HG03354 (cell line): ENCODE results near the gene ZNF865.

Experiments used
- ATAC-seq: cut with Tn5 transposase; IDR thresholded peaks from one replicate; pipeline ENCODE4 v1.9.1; 2021; ENCODE audit warnings: mild to moderate bottlenecking; ENCODE audit not compliant: unreplicated experiment, poor library complexity, severe bottlenecking

Gene ZNF865

DNA sequence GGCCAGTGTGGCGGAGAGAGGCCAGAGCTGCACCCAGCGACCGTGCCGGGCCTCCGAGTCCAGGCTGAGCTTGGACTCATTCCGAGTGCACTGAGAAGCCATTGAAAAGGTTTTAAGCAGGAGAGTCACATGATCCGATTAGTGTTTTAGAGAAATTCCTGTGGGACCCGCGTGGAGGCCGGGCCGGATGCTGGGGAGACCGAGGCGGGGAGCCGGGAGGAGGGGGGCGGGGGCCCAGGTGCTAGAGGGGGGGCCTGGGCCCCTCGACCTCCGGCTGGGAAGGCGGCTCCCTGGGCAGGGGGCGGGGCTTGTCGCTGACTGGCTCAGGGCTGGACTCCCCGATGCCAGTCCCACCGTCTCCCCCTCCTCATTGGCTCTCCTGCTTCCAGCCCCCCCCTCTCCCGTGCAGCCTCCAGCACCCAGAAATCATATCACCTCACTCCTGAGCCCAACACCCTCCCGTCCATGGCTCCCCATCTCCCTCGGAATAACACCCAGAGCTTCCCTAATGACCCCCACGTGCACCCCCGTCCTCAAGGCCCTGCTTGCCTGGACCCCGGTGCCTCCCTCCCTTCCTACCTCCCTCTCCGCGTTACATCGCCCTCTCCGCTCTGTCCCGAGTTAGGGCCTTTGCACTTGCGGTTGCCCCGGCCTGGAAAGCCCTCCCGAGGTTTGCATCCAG lies 19.6 kb upstream of the ZNF865 start:
- no peak for ATAC-seq

DNA sequence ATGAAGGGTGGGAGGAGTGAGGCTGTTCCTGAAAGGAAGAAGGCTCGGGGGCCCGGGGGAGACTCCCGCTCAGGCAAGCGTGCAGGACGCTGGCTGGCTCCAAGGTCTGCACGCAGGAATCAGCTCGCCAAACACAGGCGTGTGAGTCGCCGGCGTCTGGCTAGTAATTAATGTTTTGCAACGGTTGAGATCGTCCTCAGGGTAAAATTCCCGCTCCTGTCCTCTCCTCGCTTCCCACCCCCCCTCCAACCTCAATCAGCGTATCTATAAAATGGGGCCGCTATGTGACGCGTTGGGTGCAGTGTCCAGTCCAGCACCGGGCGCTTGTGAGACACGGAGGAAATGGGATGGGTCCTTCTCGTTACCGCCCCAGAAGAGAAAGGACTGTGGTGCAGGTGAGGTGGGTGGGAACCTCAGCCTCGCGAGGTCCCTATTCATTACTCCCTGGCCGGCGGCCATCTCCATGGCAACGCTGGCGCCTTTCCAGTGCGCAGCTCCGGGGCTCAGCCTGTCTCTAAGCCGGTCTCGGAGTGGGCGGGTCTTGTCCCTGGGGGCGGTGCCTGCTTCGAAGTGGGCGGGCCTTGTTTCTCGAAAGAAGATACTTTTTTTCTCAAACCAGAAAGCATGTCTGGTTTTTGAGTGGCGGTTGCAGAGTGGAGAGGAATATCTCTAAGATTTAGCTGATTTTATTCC lies 18.3 kb upstream of the ZNF865 start:
- ATAC-seq = peak; percentile 97

DNA sequence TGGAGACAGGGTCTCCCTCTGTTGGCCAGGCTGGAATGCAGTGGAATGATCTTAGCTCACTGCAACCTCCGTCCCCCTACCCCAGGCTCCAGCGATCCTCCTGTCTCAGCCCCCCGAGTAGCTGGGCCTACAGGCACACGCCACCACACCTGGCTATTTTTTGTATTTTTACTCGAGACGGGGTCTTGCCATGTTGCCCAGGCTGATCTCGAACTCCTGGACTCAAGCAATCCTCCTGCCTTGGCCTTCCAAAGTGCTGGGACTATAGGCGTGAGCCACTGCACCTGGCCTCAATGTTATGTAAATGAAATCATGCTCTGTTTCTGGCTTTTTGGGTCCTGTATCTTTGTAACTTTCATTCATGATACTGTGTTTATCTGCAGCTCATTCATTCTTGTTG lies 16.7 kb upstream of the ZNF865 start:
- no peak for ATAC-seq

DNA sequence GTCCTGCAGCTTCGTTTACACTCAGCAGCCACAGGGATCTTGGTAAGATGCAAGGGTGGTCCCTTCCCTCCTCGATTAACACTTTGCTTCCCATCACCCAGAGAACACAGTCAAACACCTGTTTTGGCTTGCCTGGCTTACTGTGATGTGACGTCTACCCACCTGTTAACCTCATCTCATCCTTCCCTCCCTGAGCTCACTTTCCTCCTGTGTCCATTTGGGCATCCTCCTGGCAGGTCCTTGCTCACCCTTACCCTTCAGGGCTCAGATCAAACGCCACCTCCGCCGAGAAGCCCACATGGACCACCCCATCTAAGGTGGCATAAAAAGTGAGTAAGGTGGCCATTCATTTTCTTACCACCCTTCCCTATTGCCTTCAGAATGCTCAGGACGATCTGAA lies 15.3 kb upstream of the ZNF865 start:
- ATAC-seq = no peak

DNA sequence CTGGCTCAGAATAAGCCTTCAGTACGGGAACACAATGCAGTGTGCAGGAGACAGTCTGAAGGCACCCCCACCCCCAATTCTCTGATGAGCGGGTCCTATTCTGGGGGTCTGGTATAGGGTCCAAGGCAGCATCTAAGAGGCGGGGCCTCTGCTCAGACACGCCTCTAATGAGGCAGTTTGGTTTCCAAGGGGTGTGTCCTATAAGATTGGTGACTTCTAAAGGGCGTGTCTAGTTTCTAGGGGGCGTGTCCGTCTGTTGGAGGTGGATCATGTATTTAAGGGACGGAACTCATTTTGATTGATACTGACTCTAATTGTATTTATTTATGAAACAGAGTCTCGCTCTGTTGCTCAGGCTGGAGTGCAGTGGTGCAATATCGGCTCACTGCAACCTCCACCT lies 14.8 kb upstream of the ZNF865 start:
- ATAC-seq = no peak

DNA sequence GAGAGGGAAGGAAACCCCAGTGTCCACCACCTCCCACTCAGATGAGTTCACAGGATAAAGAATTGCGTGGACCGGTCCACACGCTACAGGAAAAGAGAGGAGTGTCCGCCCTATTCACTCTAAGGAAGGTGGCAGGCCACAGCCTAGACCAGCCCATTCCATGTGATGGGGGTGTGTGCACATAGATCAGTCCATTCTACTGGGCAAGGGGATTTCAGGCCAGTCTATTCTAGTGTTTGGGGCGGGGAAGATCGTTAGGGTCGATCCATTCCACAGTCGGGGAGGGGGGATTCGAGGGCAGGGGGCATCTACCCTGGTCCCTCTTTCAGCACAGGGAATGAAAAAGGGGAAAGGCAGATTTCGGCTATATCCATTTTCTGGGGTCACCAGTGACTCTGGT lies 13.9 kb upstream of the ZNF865 start:
- ATAC-seq = no peak

DNA sequence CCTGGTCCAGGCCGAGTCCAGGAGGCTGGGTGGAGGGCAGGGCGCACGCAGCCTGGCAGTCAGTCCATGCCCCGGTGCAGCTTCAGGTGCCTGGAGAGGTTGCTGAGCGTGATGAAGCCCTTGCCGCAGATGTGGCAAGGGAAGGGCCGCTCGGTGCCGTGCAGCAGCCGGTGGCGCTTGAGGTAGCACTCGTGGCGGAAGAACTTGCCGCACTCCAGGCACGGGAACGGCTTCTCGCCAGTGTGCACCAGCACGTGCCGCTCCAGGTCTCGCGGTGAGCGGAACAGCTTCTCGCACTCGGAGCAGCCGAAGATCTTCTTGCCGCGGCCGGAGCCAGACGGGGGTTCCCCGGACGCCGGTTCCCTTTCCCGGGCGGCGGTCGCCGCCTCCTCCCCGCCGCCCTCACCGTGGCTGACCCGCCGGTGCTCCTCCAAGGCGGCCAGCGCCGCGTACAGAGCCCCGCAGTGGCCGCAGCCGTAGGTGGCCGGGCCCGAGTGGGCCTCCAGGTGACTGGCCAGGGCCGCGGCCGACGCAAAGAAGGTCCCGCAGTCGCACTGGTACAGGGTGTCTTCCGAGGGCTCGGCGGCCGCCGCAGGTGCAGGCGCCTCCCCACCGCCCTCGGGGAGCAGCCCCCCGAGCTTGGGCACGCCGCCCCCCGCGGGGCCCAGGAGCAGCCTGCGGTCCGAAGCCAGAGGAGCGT lies 12.9 kb upstream of the ZNF865 start:
- no peak for ATAC-seq

DNA sequence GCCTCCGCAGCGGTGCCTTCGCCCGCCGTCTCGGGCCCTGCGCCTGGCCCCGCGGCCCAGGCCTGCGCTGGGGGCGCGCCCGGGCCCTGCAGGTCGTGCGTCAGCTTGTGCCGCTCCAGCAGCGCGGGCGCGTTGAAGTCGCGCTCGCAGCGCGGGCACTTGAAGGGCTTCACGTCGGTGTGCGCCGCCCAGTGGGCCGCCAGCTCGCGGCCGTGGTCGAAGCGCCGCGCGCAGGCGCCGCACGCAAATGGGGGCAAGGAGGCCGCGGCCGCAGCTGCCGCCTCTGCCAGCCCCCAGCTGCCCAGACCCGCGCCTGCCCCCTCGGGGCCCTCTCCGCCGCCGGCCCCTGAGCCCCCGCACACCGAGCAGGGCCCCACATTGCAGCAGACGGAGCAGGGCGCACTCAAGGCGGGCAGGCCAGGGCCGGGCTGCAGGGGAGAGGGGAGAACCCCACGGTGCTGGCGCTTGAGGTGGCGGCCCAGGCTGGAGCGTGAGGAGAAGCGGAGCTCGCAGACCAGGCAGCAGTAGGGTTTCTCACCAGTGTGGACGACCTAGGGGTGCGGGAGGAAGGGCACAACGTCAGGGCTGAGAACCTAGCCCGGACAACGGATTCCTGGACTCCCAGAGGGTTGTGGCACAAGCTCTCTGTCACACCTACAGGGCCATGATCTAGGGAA lies 12.2 kb upstream of the ZNF865 start:
- no peak for ATAC-seq

DNA sequence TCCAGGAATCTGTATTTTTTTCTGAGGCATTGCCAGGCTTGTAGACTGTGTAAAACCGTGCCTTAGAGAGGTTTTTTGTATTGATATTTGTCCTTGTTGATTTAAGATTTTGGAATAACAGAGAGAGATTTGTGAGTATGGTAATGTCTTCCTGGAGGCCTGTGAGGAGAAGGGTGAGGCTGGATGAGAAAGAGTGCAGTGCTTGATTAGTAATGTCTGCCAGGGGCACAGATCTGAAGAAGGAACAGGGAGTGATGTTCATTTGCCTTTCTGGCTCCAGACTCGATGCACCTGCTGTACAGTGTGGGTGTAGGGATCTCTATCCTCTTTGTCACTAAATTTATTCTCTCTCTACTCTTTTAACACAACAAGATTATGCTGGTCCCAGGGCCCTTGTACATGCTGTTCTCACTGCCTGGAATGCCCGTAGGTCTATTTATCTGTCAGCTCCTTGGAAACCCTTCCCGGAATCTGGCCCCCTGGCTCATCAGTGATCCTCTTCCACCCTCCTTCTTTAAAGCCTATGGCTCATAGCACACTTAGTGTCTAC lies 10.4 kb upstream of the ZNF865 start:
- ATAC-seq = no peak

DNA sequence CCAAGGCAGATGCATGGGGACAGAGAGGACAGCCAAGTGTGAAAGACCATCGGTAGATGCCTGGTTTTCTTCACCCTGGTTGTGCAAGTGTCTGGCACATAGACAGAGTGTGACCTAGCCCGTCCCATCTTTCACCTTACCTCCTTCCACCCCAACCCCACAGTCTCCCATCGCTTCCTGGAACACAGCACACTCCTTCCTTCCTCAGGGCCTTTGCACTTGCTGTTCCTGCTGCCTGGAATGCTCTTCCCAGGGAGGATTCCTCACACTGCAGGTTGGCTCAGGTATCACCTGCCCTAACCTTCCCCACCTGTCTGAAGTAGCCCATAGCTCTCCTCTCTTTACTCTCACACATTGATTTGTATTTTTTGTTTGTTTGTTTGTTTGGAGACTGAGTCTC lies 9.1 kb upstream of the ZNF865 start:
- ATAC-seq = no peak

DNA sequence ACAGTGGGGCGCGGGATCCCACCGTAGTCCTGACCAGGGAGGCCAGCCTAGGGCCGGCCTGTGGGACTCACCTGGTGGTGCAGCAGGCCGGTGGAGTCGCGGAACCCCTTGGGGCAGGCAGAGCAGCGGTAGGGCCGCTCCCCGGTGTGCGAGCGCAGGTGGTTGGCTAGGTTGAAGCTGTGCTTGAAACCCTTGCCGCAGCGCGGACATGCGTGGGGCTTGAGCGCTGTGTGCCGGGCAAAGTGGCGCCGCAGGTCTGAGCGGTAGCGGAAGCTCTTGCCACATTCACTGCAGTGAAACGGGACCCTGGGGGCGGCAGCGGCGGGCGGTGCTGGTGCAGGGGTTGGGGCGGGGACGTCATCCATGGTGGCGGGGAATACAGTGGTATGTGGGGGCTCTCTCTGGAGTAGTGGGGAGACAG lies 7.9 kb upstream of the ZNF865 start:
- ATAC-seq = no peak

DNA sequence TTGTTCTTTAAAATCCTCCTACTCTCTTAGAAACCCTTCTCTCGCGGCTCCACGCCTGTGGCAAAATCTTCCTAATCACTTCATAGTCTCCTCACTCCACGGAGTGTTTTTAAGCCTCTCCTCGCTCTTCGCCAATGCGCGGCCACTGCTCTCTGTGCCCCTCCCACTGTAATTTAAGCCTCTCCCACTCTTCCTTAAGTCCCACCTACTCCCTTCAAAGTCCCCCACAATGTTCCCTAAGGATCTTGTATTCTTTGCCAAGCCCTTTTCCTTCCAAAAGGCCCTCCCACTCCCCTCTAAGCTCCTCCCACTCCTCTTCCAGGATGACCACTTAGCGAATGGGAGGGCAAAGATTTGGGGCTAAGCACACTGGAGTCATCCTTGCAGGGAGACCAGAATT lies 7.4 kb upstream of the ZNF865 start:
- no peak for ATAC-seq

DNA sequence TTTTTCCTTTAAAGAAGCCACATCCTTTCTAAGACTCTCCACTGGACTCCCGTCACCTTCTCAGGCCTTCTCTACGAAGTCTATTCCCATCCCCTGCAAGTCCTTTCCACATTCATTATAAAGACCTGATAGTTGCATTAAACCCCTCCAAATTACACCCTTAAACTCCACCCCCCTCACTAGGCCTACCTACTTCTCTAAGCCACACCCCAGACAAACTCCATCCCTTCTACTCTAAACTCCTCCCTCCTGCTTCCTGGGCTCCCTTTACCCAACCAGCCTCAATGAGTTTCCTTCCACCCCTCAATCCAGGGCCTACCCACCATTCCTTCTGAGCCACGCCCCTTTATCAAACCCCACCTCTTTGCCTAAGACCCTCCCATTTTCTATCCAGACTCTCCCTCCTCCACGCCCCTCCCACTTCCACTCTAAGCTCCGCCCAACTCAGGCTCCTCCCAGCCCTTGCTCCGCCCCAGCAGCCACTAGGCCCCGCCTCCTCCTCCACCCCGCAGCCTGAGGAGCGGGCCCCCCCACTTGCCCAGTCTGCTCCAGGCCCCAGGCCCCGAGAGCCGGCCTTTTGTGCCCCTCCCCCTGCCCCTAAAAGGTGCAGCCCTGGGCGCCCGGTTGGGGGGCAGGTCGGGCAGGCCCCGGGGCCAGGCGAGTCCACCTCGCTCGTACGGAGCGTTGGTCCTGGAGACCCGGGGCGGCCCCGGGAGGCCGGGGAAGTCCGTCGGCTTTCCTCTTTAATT lies 6.6 kb upstream of the ZNF865 start:
- peak; percentile 58 for ATAC-seq

DNA sequence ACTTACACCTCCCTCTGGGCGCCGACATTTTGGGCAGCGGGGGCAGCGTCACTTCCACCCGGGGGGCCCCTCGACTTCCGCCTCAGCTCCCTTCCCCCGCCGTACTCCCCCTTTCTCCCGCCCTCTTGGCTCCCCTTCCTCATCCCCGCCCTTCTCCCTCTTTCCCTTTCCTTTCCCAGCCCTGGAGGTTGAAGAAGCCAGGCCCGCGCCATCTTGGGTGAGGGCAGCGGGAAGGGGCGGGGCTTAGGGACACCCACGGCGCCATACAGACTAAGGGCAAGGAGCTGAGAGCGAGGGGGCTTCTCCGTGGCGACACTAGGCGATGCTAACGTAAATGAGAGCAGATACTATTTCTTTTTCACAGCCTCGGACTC lies 6.0 kb upstream of the ZNF865 start, which contains the start of gene FIZ1:
Gene FIZ1, minus strand, starts transcription at position 50 of the 374 bp plus-strand sequence. CDS start 1,652 bp downstream, outside the sequence.
- peak; percentile 65 for ATAC-seq

DNA sequence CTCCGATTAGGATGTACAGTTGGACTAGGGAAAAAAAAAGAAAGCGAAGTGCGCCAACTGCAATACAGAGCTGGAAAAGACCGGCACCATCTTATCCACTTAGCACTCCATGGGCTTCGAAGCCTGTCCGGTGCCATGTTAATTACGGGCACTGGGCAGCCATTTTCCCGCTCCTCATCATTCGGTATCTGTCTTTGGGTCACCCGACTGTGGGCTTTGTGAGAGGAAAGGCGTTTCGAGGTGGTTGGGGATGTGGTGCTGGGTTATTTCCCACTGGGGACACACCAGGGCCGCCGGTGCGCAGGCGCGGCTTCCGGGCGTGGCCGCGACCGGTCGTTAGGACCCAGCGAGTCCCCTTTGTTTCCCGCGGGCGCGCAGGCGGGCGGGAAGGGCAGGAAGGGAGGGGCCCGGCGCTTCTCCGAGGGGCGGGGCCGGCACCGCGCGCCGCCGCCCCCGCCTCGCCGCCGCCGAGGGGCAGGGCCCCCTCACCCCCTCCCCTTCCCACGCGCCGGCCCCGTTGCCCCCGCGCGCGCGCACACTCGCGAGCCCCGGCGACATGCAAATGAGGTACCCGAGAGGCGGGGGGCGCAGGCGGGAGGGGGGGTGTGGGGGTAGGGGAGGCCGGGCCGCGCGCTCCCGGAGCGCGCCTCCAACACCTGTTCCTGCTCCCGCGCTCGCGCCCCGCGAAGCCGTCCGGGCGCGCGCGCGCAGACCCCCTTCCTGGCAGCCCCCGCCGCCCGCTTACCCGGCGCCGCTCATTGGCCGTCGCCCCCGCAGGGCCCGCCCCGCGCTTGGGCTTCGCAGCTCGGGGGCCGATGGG lies 5.4 kb upstream of the ZNF865 start, which contains the start of gene ZNF524:
Gene ZNF524, plus strand, starts transcription at position 447 of the 820 bp plus-strand sequence. CDS start 1,825 bp downstream, outside the sequence.
- peak; percentile 52 for ATAC-seq

DNA sequence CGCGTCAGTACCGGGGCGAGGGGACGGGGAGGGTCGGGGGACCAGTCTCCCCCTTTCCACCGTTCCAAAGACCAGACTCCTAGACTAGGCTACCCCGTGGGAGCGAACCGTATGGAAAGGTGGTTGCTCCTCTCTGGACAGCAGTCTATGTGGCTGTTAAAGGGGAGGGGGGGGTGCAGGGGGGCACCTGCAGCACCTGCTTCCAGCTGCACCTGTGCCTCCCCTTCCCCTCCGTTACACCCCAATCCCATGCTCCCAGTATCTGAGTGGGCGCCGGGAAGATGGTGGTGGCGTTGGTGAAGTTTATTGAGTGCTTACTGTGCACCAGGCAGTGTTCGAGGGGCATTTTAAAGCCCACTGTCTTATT lies 4.8 kb upstream of the ZNF865 start:
- ATAC-seq = no peak

DNA sequence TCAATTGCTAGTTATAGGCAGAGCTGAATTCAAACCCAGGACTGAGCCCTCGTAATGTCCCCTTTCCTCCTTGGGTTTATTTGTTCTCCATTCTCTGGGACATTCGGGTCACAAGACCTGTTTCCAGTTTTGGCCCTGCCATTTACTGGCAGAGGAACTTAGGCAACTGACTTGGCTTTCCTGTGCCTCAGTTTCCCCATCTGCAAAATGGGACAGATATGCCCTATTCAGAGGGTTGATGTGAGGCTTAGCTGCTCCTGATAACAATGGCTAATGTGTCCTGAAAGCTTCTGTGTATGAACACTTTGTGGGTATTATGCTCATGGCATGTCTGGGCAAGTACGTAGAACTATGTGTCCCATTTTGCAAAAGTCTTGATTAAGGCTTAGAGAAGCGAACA lies 4.4 kb upstream of the ZNF865 start:
- no peak for ATAC-seq

DNA sequence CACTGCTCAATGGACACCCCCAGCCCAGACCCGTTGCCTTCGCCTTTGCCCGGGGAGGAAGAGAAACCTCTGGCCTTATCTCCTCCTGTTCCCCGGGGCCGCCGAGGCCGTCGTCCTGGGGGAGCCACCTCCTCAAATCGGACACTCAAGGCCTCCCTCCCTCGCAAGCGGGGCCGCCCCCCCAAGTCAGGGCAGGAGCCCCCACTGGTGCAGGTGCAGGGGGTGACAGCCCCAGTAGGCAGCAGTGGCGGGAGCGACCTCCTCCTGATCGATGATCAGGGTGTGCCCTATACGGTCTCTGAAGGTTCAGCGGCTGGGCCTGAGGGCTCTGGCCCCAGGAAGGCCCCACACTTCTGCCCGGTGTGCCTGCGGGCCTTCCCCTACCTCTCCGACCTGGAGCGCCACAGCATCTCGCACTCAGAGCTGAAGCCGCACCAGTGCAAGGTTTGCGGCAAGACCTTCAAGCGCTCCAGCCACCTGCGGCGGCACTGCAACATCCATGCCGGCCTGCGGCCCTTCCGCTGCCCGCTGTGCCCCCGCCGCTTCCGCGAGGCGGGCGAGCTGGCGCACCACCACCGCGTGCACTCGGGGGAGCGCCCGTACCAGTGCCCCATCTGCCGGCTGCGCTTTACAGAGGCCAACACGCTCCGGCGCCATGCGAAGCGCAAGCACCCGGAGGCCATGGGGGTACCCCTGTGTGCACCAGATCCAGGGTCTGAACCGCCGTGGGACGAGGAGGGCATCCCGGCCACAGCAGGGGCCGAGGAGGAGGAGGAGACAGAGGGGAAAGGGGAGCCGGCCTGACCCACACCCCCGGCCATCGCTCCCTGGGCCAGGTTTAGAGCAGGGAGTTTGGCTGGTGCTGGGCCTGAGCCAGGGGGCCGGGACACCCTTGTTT lies 3.1 kb upstream of the ZNF865 start:
- ATAC-seq = no peak
